HepG2 (cell line): ENCODE measurements around the gene NVL. TPM values are rescaled to one million over a fixed set of nuclear protein-coding genes. Genes with fewer than 3 reads are reported as not detected.
A peak's percentile ranks its signal among the peaks of the same experiment; 100 is the strongest.

Experiments used
- ASH2L ChIP-seq: fragments of 300-600, 200-600 bp; sonication (generic); IDR thresholded peaks from 2 replicates; pipeline ENCODE4 v1.7.0; 2017; ENCODE audit warnings: low read depth, mild to moderate bottlenecking, moderate library complexity, mixed read lengths, low read length; ENCODE audit not compliant: insufficient read length
- ATF1 ChIP-seq: IDR thresholded peaks from 2 replicates; pipeline ENCODE4 v1.6.1; 2016; ENCODE audit warnings: mild to moderate bottlenecking, control low read depth
- GTF3A ChIP-seq: sonication (generic); formaldehyde crosslinking; conservative IDR thresholded peaks from 2 replicates; pipeline ENCODE4 v1.4.0; 2020; ENCODE audit warnings: mild to moderate bottlenecking, missing genetic modification reagents
- LCORL ChIP-seq, 2 experiments: fragments of 450-650 bp in 1 of 2; sonication (generic) in 1 of 2; formaldehyde crosslinking in 1 of 2; IDR thresholded peaks; 2 replicates each; pipeline versions ENCODE4 v1.5.0 to v1.6.1; 2017 to 2020; ENCODE audit warnings: antibody characterized with exemption in 1 of 2, missing genetic modification reagents in 1 of 2
- MIER3 ChIP-seq: IDR thresholded peaks from 2 replicates; pipeline ENCODE4 v1.6.1; 2016; ENCODE audit warnings: missing compliant biosample characterization, borderline replicate concordance
- RBM39 ChIP-seq: fragments of 200-400 bp; formaldehyde crosslinking; IDR thresholded peaks from one replicate; pipeline ENCODE4 v1.6.1; 2018; ENCODE audit warnings: antibody characterized with exemption, mild to moderate bottlenecking, low read depth, low read length; ENCODE audit not compliant: poor library complexity, severe bottlenecking
- SALL2 ChIP-seq: sonication (generic); formaldehyde crosslinking; IDR thresholded peaks from 2 replicates; pipeline ENCODE4 v1.8.1; 2023; ENCODE audit warnings: mild to moderate bottlenecking, missing genetic modification reagents, inconsistent platforms
- TBP ChIP-seq: sonication (generic); formaldehyde crosslinking; IDR thresholded peaks from 2 replicates; pipeline ENCODE4 v1.5.0; 2020; ENCODE audit warnings: missing genetic modification reagents
- ZBTB21 ChIP-seq: sonication (generic); formaldehyde crosslinking; IDR thresholded peaks from 2 replicates; pipeline ENCODE4 v1.4.0; 2020; ENCODE audit warnings: missing genetic modification reagents
- ZFP62 ChIP-seq: sonication (generic); formaldehyde crosslinking; IDR thresholded peaks from 2 replicates; pipeline ENCODE4 v1.4.0; 2020; ENCODE audit warnings: missing genetic modification reagents
- ZNF143 ChIP-seq: sonication (generic); formaldehyde crosslinking; IDR thresholded peaks from 2 replicates; pipeline ENCODE4 v1.4.0; 2020; ENCODE audit warnings: missing genetic modification reagents
- ZNF253 ChIP-seq: sonication (generic); formaldehyde crosslinking; IDR thresholded peaks from 2 replicates; pipeline ENCODE4 v1.8.0; 2022; ENCODE audit warnings: mild to moderate bottlenecking, missing genetic modification reagents, borderline replicate concordance
- ZNF292 ChIP-seq: sonication (generic); formaldehyde crosslinking; IDR thresholded peaks from 2 replicates; pipeline ENCODE4 v1.8.1; 2022; ENCODE audit warnings: mild to moderate bottlenecking, low read depth, missing genetic modification reagents, borderline replicate concordance
- ZNF317 ChIP-seq: sonication (generic); formaldehyde crosslinking; IDR thresholded peaks from 2 replicates; pipeline ENCODE4 v1.5.0; 2020; ENCODE audit warnings: mild to moderate bottlenecking, missing genetic modification reagents
- ZNF34 ChIP-seq: sonication (generic); formaldehyde crosslinking; IDR thresholded peaks from 2 replicates; pipeline ENCODE4 v1.4.0; 2020; ENCODE audit warnings: mild to moderate bottlenecking, missing genetic modification reagents, borderline replicate concordance
- ZNF354B ChIP-seq: sonication (generic); formaldehyde crosslinking; IDR thresholded peaks from 2 replicates; pipeline ENCODE4 v1.8.0; 2022; ENCODE audit warnings: mild to moderate bottlenecking, missing genetic modification reagents
- ZNF496 ChIP-seq: sonication (generic); formaldehyde crosslinking; IDR thresholded peaks from 2 replicates; pipeline ENCODE4 v1.8.1; 2023; ENCODE audit warnings: mild to moderate bottlenecking, moderate library complexity, missing genetic modification reagents; ENCODE audit not compliant: insufficient replicate concordance
- ZNF577 ChIP-seq: sonication (generic); formaldehyde crosslinking; IDR thresholded peaks from 2 replicates; pipeline ENCODE4 v1.4.0; 2020; ENCODE audit warnings: mild to moderate bottlenecking, low read depth, missing genetic modification reagents, borderline replicate concordance
- ZNF776 ChIP-seq: sonication (generic); formaldehyde crosslinking; IDR thresholded peaks from 2 replicates; pipeline ENCODE4 v1.4.0; 2020; ENCODE audit warnings: mild to moderate bottlenecking, missing genetic modification reagents
- polyA plus RNA-seq, 8 experiments: library from polyadenylated mRNA; depleted of rRNA in 3 of 8; stranded (reverse) in 7 of 8; unstranded in 1 of 8; fragments of >200 nt; fragmentation: Illumina TruSeq in 4 of 8; extraction: Trizol in 4 of 8; gene quantifications; 2 replicates each; pipeline versions ENCODE4 v1.2.1 to v1.2.3, GENCODE V29; 2011 to 2016; ENCODE audit warnings: low read depth in 4 of 8, missing spikeins in 1 of 8, mixed read lengths in 1 of 8; ENCODE audit not compliant: insufficient read depth in 1 of 8
- total RNA-seq, 5 experiments: library from RNA; depleted of rRNA; stranded (reverse); fragments of >200 nt; fragmentation: Illumina TruSeq; extraction: Trizol; gene quantifications; 2 replicates each; pipeline ENCODE4 v1.2.3, GENCODE V29; 2016; ENCODE audit warnings: low read depth in 1 of 5
- TF ChIP-seq, protein P1 (sequence below): sonication (generic); formaldehyde crosslinking; IDR thresholded peaks from 2 replicates; pipeline ENCODE4 v1.5.0; 2020; ENCODE audit warnings: mild to moderate bottlenecking, missing genetic modification reagents, borderline replicate concordance
- TF ChIP-seq, protein P2 (sequence below): sonication (generic); formaldehyde crosslinking; IDR thresholded peaks from 2 replicates; pipeline ENCODE4 v1.4.0; 2020; ENCODE audit warnings: missing genetic modification reagents
- TF ChIP-seq, protein P3 (sequence below): sonication (generic); formaldehyde crosslinking; conservative IDR thresholded peaks from 2 replicates; pipeline ENCODE4 v1.4.0; 2020; ENCODE audit warnings: missing genetic modification reagents
- TF ChIP-seq, protein P4 (sequence below): sonication (generic); formaldehyde crosslinking; IDR thresholded peaks from 2 replicates; pipeline ENCODE4 v1.8.0; 2022; ENCODE audit warnings: mild to moderate bottlenecking, missing genetic modification reagents

The NVL gene
- total and polyA plus RNA-seq, 2 of the 13 experiments (the other 11 are each of a cell fraction or from before 2014, with no cell fraction given): 8.3 to 21.0 TPM

DNA sequence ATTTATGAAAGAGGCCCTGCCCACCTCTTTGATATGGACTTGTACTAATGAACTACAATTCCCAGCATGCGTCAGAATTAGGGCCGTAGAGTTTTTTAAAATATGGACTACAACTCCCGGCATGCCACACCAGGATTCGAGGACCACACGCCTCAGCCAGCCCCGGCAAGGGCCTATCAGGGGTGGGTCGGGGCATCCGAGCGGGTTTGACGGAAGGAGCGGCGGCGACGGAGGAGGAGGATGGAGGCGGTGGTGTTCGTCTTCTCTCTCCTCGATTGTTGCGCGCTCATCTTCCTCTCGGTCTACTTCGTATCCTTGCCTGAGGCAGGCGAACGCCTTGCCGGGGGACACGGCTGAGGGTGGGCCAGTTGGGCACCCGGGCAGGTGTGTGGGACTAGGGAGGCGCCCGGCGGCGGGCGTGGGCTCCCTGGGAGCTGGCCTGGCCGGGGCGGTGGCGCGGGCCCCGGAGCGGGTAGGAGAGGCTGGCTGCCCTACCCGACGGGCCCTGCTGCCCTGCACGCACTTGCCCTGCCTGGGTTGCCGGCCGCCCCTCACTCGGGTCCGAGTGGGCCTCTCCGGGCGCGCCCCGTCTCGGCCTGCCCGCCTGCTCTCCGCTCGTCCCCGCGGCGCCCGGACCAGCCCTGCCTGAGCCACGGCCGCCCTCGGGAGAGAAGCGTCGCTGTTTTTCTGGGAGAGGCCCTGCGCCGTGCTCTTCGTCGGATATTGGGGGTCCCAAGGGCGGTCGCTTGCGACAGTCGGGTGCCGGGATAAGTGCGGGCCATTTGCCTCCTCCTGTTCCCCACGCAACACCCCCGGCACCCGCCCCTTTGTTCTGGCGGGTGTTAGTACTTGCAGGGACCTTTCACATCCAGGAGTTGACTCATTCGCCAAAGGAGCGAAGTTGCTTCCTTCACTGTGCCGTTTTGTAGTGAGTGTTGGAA is 27.0 kb upstream of the NVL start, which contains the start of gene CNIH4 (continued):
- TF ChIP-seq, protein P1, sequence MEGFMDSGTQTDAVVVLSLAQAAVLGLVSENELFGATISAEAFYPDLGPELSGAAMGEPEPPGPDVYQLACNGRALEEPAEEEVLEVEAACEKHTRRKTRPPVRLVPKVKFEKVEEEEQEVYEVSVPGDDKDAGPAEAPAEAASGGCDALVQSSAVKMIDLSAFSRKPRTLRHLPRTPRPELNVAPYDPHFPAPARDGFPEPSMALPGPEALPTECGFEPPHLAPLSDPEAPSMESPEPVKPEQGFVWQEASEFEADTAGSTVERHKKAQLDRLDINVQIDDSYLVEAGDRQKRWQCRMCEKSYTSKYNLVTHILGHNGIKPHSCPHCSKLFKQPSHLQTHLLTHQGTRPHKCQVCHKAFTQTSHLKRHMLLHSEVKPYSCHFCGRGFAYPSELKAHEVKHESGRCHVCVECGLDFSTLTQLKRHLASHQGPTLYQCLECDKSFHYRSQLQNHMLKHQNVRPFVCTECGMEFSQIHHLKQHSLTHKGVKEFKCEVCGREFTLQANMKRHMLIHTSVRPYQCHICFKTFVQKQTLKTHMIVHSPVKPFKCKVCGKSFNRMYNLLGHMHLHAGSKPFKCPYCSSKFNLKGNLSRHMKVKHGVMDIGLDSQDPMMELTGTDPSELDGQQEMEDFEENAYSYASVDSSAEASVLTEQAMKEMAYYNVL (CRISPR knock-in tag): no peak
- TF ChIP-seq LCORL (IDR thresholded peaks at IDR 0.05) (no peak), LCORL (CRISPR knock-in tag; IDR thresholded peaks at IDR 0.05) (peak; percentile 34; the same call in 1 of the 2 replicates), ASH2L (peak; percentile 67), ZNF317 (CRISPR knock-in tag) (peak; percentile 78; the same call in 1 of the 2 replicates), RBM39 (peak; percentile 48), ZNF143 (CRISPR knock-in tag) (peak; percentile 96), ZNF253 (CRISPR knock-in tag) (0 out of 2 replicates have a peak, but pooled peaks have one; percentile 76), ATF1 (CRISPR knock-in tag) (peak; percentile 59; the same call in 1 of the 2 replicates), GTF3A (CRISPR knock-in tag) (0 out of 2 replicates have a peak, but pooled peaks have one; percentile 18), ZNF354B (CRISPR knock-in tag) (no peak), ZNF496 (no peak), ZNF292 (no peak), ZNF577 (CRISPR knock-in tag) (no peak), SALL2 (CRISPR knock-in tag) (peak; percentile 65; the same call in 1 of the 2 replicates), TBP (CRISPR knock-in tag) (0 out of 2 replicates have a peak, but pooled peaks have one; percentile 41), ZFP62 (CRISPR knock-in tag) (no peak), MIER3 (CRISPR knock-in tag) (peak; percentile 48; the same call in 1 of the 2 replicates), ZBTB21 (no peak), ZNF34 (CRISPR knock-in tag) (0 out of 2 replicates have a peak, but pooled peaks have one; percentile 35), ZNF776 (no peak)
- TF ChIP-seq, protein P2, sequence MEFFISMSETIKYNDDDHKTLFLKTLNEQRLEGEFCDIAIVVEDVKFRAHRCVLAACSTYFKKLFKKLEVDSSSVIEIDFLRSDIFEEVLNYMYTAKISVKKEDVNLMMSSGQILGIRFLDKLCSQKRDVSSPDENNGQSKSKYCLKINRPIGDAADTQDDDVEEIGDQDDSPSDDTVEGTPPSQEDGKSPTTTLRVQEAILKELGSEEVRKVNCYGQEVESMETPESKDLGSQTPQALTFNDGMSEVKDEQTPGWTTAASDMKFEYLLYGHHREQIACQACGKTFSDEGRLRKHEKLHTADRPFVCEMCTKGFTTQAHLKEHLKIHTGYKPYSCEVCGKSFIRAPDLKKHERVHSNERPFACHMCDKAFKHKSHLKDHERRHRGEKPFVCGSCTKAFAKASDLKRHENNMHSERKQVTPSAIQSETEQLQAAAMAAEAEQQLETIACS (CRISPR knock-in tag): peak; percentile 50
- TF ChIP-seq, protein P3, sequence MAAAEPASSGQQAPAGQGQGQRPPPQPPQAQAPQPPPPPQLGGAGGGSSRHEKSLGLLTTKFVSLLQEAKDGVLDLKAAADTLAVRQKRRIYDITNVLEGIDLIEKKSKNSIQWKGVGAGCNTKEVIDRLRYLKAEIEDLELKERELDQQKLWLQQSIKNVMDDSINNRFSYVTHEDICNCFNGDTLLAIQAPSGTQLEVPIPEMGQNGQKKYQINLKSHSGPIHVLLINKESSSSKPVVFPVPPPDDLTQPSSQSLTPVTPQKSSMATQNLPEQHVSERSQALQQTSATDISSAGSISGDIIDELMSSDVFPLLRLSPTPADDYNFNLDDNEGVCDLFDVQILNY (CRISPR knock-in tag): no peak
- TF ChIP-seq, protein P4, sequence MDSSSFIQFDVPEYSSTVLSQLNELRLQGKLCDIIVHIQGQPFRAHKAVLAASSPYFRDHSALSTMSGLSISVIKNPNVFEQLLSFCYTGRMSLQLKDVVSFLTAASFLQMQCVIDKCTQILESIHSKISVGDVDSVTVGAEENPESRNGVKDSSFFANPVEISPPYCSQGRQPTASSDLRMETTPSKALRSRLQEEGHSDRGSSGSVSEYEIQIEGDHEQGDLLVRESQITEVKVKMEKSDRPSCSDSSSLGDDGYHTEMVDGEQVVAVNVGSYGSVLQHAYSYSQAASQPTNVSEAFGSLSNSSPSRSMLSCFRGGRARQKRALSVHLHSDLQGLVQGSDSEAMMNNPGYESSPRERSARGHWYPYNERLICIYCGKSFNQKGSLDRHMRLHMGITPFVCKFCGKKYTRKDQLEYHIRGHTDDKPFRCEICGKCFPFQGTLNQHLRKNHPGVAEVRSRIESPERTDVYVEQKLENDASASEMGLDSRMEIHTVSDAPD (CRISPR knock-in tag): no peak
